PFSK-1 (cell line): ENCODE measurements around the gene DOCK1.

Experiments used
- FOXP2 ChIP-seq: optimal IDR thresholded peaks from 2 replicates; pipeline ENCODE3; 2011; ENCODE audit warnings: borderline replicate concordance, control low read depth, inconsistent platforms; ENCODE audit not compliant: insufficient read depth; ENCODE audit errors: extremely low read length, extremely low read depth
- POLR2AphosphoS5 ChIP-seq: IDR thresholded peaks from 2 replicates; pipeline ENCODE4 v1.6.1; 2012; ENCODE audit warnings: low read depth, mild to moderate bottlenecking, control low read depth, low read length, moderate library complexity
- SIN3A ChIP-seq: IDR thresholded peaks from 2 replicates; pipeline ENCODE4 v1.6.1; 2012; ENCODE audit warnings: mild to moderate bottlenecking, low read length, moderate library complexity, borderline replicate concordance; ENCODE audit not compliant: insufficient read depth
- TAF1 ChIP-seq: IDR thresholded peaks from 2 replicates; pipeline ENCODE4 v1.6.1; 2012; ENCODE audit warnings: low read length, control low read depth, borderline replicate concordance; ENCODE audit not compliant: insufficient read depth
- TF ChIP-seq, protein P1 (sequence below), 2 experiments: IDR thresholded peaks; 2 replicates each; pipeline versions ENCODE4 v1.6.1 to v1.8.0; 2011 to 2012; ENCODE audit warnings: low read depth in 2 of 2, low read length in 2 of 2, control low read depth in 1 of 2, inconsistent platforms in 1 of 2, mild to moderate bottlenecking in 1 of 2, moderate library complexity in 1 of 2; ENCODE audit not compliant: insufficient read depth in 1 of 2

DOCK1 gene

DNA sequence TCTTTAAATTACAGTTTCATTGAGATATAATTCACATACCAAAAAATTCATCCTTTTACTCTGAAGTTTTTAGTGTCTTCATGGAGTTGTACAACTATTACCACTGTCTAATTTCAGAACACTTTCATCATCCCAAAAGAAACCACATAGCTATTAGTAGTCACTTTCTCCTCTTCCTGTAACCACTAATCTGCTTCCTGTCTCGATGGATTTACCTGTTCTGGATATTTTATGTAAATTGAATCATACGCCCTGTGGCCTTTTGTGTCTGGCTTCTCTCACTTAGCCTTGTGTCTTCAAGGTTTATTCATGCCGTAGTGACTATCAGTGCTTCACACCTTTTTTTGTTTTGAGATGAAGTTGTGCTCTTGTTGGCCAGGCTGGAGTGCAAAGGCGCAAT, 135.5 kb downstream of the DOCK1 start:
- TF ChIP-seq TAF1 (no peak), SIN3A (no peak), FOXP2 (no peak), POLR2AphosphoS5 (no peak)
- TF ChIP-seq, protein P1, sequence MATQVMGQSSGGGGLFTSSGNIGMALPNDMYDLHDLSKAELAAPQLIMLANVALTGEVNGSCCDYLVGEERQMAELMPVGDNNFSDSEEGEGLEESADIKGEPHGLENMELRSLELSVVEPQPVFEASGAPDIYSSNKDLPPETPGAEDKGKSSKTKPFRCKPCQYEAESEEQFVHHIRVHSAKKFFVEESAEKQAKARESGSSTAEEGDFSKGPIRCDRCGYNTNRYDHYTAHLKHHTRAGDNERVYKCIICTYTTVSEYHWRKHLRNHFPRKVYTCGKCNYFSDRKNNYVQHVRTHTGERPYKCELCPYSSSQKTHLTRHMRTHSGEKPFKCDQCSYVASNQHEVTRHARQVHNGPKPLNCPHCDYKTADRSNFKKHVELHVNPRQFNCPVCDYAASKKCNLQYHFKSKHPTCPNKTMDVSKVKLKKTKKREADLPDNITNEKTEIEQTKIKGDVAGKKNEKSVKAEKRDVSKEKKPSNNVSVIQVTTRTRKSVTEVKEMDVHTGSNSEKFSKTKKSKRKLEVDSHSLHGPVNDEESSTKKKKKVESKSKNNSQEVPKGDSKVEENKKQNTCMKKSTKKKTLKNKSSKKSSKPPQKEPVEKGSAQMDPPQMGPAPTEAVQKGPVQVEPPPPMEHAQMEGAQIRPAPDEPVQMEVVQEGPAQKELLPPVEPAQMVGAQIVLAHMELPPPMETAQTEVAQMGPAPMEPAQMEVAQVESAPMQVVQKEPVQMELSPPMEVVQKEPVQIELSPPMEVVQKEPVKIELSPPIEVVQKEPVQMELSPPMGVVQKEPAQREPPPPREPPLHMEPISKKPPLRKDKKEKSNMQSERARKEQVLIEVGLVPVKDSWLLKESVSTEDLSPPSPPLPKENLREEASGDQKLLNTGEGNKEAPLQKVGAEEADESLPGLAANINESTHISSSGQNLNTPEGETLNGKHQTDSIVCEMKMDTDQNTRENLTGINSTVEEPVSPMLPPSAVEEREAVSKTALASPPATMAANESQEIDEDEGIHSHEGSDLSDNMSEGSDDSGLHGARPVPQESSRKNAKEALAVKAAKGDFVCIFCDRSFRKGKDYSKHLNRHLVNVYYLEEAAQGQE (IDR thresholded peaks at IDR 0.05; ENCODE audit: insufficient read depth in 1 of 2, low read depth in 2 of 2, low read length in 2 of 2): no peak

DNA sequence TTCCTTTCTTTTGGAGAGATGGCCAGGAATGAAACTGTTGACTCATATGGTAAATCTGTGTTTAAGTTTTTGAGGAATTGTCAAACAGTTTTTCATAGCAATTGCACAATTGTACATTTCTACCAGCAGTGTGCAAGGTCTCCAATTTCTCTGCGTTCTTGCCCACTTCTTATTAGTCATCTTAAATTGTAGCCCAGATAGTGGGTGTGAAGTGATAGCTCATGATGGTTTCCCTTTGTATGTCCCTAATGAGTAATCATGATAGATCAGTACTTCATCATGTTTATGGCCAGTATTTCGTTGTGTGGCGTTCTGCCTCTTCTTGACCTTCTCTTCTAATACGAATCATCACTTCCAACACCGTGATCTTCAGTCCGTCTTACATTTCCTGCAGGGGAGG, 136.3 kb downstream of the DOCK1 start:
- no peak for TF ChIP-seq POLR2AphosphoS5
- TF ChIP-seq SIN3A: no peak
- no peak for TF ChIP-seq FOXP2
- TF ChIP-seq, protein P1 (IDR thresholded peaks at IDR 0.05; ENCODE audit: insufficient read depth in 1 of 2, low read depth in 2 of 2, low read length in 2 of 2): no peak
- TF ChIP-seq TAF1: no peak

DNA sequence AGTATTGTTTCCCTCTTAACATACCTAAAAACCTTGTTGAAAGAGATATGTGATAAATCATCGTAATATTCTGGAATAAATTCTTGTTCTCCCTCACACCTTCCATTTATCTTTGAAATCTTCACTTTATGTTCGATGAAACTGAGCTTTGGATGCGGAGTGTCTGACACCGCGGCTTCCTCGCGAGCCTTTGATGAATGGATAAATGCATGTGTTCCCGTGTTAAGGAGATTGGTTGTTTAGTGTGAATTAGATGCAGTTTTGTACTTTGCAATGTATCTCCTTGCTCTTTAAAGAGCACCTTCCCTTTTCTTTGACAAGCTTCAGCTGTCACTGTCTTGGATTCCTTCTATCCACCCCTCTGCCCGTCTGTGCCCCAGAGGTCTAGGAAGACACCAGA, 138.1 kb downstream of the DOCK1 start:
- TF ChIP-seq TAF1: no peak
- no peak for TF ChIP-seq SIN3A
- TF ChIP-seq, protein P1 (IDR thresholded peaks at IDR 0.05; ENCODE audit: insufficient read depth in 1 of 2, low read depth in 2 of 2, low read length in 2 of 2): no peak
- no peak for TF ChIP-seq POLR2AphosphoS5
- no peak for TF ChIP-seq FOXP2

DNA sequence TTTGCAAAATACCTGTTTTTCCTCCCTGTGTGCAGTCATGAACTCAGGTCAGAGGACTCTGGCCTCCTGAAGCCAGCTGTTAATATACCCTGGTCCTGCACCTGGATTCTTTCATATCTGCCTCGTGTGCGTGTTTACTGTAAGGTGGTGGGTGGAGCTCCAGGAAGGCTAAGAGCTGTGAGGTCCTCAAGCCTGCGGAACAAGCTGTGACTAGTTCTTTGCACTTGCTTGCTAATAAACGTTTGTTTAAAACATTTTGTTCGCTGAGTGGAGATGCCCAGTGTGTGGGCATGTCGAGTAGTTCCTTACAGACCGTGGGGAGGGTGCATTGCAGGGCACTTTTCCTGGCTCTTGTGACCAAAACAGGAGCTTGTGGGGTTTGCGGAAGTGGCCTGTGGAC, 139.0 kb downstream of the DOCK1 start:
- TF ChIP-seq TAF1: no peak
- TF ChIP-seq FOXP2: no peak
- no peak for TF ChIP-seq POLR2AphosphoS5

DNA sequence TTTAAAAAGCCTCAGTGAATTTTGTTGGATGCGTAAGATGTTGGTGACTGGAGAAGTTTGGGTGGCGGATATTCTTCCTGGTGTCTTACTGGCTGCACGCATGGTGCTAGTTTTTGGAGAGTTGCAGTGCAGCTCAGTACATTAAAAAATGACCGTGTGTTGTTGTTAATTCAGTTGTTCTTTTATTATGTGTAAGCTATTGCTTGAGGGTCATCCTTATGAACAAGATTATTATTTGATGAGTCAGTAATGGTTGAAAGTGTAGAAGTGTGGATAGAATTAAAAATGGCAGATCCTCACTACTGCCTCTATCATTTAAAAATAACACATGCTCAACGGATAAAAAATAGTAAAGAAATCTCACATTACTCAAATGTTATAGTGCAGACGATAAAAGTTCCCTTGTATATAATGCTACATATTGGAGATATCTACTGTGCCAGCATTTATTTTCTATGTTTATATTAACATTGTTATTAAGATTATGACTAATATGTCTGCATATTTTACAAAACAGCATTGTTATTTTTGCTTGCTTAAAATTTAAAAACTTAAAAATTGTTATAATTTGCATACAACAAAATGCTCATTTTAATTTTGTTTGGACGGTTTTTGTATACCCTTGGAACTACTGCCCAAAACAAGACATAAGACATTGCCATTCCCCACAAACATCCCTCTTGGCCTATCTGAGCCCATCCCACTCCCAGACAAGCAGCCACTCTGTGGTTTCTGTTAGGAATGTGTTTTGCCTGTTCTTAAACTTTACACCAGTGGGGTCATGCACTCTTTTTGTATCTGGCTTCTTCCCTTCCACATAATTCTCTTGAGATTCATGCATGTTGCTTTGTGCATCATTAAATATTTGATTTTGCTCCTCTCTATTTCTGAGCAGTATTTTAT, 142.0 kb downstream of the DOCK1 start:
- TF ChIP-seq TAF1 (no peak), POLR2AphosphoS5 (no peak), SIN3A (no peak), FOXP2 (no peak)
- TF ChIP-seq, protein P1 (IDR thresholded peaks at IDR 0.05; ENCODE audit: insufficient read depth in 1 of 2, low read depth in 2 of 2, low read length in 2 of 2): no peak
